ENCODE measurements around the gene CLC.
"Not testable (repeated sequence)": the region's sequence is repeated elsewhere in the genome, so short reads cannot be mapped to it uniquely, and the experiment has no call there.

The CLC gene

GRCh38 chr19:39737891-39738290, at the start of gene CLC:
Gene CLC, minus strand, starts transcription at chr19:39738029. Its CDS starts 77 bp downstream, at chr19:39737952.
- no peak for DNase-seq (ENCODE audit: low read depth)

GRCh38 chr19:39780894-39781293, 43.1 kb upstream of the CLC start:
- DNase-seq (ENCODE audit: low read depth), result no peak

GRCh38 chr19:39778763-39779162, 40.9 kb upstream of the CLC start, which contains the start of gene LEUTX:
Gene LEUTX, plus strand, starts transcription at chr19:39778854. Its CDS starts 67 bp downstream, at chr19:39778921.
- no peak for DNase-seq (ENCODE audit: low read depth)

GRCh38 chr19:39768786-39769185, 31.0 kb upstream of the CLC start:
- DNase-seq (ENCODE audit: low read depth), result no peak

- DNase-seq (ENCODE audit: low read depth), result no peak
Observed at GRCh38 chr19:39768334-39768733, 30.5 kb upstream of the CLC start.

- DNase-seq (ENCODE audit: low read depth), result peak; percentile 25
Observed at GRCh38 chr19:39765091-39766076, 27.6 kb upstream of the CLC start.

- DNase-seq (ENCODE audit: low read depth), result not testable (repeated sequence)
Observed at GRCh38 chr19:39761851-39762250, 24.0 kb upstream of the CLC start.

GRCh38 chr19:39759457-39760184, 21.8 kb upstream of the CLC start:
- DNase-seq (ENCODE audit: low read depth), result no peak

GRCh38 chr19:39754971-39755370, 17.1 kb upstream of the CLC start:
- no peak for DNase-seq (ENCODE audit: low read depth)

- no peak for DNase-seq (ENCODE audit: low read depth)
Observed at GRCh38 chr19:39754544-39754943, 16.7 kb upstream of the CLC start.

- no peak for DNase-seq (ENCODE audit: low read depth)
Observed at GRCh38 chr19:39752795-39753194, 15.0 kb upstream of the CLC start.

- no peak for DNase-seq (ENCODE audit: low read depth)
Observed at GRCh38 chr19:39752390-39752789, 14.6 kb upstream of the CLC start.

- no peak for DNase-seq (ENCODE audit: low read depth)
Observed at GRCh38 chr19:39749981-39750380, 12.2 kb upstream of the CLC start.

GRCh38 chr19:39746836-39747529, 9.2 kb upstream of the CLC start:
- no peak for DNase-seq (ENCODE audit: low read depth)

GRCh38 chr19:39745643-39746042, 7.8 kb upstream of the CLC start:
- DNase-seq (ENCODE audit: low read depth), result no peak

GRCh38 chr19:39740395-39740794, 2.6 kb upstream of the CLC start:
- DNase-seq (ENCODE audit: low read depth), result no peak

- no peak for DNase-seq (ENCODE audit: low read depth)
Observed at GRCh38 chr19:39738814-39739213, 985 bp upstream of the CLC start.

GRCh38 chr19:39737351-39737750, 478 bp downstream of the CLC start:
- no peak for DNase-seq (ENCODE audit: low read depth)

- no peak for DNase-seq (ENCODE audit: low read depth)
Observed at GRCh38 chr19:39736088-39736487, 1.7 kb downstream of the CLC start.

GRCh38 chr19:39735688-39736087, 2.1 kb downstream of the CLC start:
- DNase-seq (ENCODE audit: low read depth), result no peak

GRCh38 chr19:39733841-39734240, 4.0 kb downstream of the CLC start:
- no peak for DNase-seq (ENCODE audit: low read depth)

- no peak for DNase-seq (ENCODE audit: low read depth)
Observed at GRCh38 chr19:39731685-39732084, 6.1 kb downstream of the CLC start.

Measured in activated gamma-delta T cell treated with anti-CD3 and anti-CD28 coated beads, Interleukin-2, amount 50 U/mL, for 16 hours (primary cell).